ENCODE results near the gene ANKRD40.

Gene ANKRD40

DNA sequence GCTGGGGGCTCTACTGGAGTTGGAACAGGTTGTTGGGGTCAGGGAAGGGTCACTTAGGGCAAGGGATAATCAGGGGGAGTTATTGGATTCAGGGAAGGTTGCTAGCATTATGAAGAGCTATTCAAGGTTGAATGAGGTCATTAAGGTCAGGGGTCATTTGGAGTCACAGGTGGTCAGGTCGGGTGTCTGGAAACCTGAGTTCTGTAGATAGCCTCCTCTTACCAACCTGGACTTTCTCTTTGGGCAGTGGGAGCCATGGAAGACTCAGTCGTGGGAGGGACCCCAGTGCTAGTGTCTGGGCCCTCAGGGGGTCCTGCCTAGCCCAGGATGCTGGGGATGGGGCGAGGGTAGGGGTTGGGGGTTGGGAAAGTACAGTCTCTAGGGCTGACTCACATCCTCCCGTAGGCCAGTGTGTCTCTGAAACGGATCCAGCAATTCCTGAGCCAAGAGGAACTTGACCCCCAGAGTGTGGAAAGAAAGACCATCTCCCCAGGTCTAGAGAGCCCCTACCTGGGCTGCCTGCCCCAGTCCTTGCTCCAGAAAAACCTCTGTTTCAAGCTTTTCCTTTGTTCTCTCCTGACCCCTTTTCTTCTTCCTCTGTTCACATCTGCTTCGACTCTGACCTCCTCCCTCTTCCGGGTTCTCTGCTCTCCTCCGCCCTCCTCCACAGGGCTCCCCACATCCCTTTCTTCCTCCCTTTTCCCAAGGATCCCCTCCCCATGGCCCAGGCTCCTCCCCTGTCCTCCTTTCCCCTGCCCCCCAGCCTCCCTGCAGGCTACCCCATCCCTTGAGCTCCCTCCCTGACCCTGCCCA lies 39.5 kb downstream of the ANKRD40 start:
- no peak for DNase-seq

DNA sequence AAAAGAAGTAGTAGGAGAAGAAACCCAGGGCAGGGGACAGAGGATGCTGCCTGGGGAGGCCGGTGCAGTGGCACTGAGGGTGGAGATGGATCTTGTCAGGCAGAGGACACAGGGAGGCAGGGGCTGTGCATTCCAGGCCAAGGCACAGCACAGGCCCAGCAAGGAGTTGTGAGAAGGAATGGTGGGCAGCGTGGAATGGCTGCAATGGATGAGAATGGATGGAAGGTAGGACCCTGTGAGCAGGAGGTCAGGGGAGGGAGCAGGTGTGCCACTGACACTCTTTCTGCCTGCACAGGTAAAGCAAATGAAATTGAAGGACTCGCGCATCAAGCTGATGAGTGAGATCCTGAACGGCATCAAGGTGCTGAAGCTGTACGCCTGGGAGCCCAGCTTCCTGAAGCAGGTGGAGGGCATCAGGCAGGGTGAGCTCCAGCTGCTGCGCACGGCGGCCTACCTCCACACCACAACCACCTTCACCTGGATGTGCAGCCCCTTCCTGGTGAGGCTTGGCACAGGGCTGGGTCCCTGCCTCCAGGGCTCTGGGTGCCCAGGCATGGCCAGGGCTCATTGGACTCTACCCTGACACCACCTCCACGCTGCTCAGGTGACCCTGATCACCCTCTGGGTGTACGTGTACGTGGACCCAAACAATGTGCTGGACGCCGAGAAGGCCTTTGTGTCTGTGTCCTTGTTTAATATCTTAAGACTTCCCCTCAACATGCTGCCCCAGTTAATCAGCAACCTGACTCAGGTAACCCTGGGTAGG lies 40.3 kb downstream of the ANKRD40 start:
- DNase-seq, result no peak

DNA sequence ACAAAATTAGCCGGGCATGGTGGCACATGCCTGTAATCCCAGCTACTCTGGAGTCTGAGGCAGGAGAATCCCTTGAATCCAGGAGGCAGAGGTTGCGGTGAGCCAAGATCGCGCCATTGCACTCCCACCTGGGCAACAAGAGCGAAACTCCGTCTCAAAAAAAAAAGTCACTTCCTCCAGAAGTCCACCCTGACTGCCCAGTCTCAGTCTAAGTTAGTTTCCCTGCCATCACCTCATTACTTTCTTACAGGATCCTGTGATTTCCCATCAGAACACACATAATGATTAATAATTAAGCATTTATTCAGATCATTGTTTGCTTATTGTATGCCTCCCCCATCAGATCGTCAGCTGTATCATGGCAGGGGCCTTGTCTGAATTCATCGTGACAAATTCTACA lies 41.4 kb downstream of the ANKRD40 start:
- DNase-seq, result no peak

DNA sequence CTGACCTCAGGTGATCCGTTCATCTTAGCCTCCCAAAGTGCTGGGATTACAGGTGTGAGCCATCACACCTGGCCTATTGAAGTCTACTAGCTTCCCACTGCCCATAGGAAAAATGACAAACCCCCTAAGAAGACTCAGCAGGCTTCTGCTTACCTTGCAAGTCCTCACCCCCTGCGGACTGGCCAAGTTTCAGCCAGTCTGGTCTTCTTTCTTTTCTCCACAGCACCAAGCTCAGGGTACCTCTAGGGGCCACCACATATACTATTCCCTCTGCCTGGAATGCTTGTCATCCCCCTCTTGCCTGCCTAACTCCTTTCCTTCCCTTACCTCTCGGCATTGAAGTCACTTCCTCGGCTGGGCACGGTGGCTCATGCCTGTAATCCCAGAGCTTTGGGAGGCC lies 41.9 kb downstream of the ANKRD40 start:
- DNase-seq, result no peak

DNA sequence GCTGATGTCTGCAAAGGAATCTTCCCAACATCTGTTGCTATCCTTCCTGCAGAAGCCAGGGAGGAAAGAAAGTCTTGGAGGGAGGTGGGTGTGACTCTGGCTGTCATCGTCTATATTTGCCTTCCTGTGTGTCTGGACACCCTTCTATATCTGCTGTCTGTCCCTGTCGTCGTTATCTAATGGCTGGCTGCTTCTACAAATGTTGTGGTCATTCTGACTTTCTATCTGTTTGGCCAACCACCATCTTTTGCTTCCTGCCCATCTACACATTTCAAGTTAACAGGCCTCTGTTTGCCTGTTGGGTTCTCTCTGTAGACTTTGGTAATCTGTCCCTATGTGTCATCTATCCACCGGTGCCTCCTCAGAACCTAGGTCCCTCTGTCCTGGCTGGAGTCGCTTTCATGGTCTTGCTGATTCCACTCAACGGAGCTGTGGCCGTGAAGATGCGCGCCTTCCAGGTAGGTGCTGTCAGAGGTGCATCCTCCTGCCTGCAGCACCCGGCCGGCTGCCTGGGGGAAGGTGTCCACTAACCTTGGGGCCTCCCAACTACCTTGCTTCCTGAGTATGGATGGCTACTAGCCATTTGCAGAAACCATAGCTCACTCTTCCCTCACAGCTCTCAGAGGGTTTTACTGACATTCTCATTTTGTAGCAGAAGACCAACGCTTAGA lies 42.8 kb downstream of the ANKRD40 start:
- no peak for DNase-seq

DNA sequence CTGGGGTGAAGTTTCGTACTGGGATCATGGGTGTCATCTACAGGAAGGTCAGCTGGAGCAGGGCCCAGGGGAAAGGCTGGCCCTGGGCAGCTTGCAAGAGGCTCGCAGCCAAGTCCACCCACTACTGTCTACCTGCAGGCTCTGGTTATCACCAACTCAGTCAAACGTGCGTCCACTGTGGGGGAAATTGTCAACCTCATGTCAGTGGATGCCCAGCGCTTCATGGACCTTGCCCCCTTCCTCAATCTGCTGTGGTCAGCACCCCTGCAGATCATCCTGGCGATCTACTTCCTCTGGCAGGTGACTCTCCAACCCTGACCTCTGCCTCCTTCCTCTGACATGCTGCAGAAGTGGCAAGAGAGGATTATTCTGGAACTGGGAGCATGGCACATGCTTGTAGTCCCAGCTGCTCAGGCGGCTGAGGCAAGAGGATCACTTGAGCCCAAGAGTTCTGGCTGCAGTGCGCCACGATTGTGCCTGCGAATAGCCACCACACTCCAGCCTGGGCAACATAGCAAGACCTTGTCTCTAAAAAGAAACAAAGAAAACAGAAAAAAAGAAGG lies 43.8 kb downstream of the ANKRD40 start:
- no peak for DNase-seq

DNA sequence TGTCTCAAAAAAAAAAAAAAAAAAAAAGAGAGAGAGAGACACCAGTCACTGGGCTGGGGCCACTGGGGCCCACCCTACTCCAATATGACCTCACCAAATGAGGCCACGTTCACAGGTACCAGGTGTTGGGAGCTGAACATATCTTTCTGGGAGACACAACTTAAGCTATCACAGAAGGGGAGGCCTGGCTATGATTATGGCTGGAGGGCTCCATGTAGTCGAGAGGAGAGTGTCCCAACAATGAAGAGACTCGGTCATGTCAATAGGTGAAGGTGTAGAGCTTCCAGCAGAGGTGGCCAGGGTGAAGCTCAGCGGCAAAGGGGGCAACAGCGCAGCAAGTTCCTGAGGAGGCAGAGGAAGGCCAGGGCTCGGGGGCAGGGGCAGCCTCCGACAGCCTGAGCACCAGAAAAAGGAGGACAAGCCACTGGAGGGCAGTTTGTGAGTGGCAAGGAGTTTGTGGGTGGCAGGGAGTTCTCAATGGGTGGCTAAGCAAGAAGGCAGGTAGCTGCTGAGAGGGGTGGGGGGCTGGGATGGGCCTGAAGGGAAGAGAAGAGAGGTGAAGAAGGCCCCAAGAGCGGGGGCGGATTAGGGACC lies 45.0 kb downstream of the ANKRD40 start:
- no peak for DNase-seq

DNA sequence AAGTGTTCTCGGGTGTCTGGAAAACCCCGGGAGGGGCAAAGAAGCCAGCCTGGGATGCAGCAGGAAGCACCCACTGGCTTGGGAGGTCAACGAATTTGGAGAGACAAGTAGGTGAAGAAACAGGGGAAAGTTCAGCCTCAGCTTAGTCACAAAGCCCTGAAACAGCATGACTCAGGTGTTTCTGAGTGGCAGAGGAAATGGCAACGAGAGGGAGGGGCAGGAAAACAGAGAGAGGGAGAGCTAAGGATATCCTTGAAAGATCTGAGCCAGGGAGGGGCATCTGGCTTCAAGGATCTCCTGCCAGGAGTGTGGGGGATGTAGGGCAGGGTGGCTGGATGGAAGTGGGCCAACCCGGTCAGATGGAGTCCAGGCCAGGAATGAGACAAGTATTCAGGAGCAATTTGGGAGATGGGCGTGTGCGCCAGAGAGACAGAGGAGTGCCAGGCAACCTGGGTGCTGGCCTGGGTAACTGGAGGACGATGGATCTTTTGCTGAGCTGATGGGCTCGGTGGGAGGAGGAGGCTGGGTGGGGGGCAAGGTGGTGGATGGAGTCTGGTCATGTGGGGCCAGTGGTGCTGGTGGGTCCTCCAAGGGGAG lies 45.8 kb downstream of the ANKRD40 start:
- DNase-seq, result peak; percentile 64

DNA sequence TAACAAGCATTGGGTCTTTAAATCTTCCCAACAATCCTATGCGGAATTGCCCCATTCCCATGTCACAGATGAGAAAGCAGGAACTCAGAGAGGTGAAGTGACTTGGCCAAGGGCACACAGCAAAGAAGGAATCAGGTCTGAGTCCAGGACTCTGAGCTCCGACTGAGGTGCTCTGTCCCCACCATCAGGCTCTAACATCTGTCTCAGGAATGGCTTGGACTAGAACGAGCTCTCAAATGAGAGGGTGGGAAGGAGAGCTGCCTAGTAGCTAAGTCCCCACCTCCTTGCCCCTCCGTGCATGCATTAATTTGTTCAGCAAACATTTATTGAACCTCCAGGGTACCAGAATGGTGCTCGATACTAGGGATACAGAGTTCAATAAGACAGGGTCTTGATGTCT lies 46.4 kb downstream of the ANKRD40 start:
- no peak for DNase-seq

DNA sequence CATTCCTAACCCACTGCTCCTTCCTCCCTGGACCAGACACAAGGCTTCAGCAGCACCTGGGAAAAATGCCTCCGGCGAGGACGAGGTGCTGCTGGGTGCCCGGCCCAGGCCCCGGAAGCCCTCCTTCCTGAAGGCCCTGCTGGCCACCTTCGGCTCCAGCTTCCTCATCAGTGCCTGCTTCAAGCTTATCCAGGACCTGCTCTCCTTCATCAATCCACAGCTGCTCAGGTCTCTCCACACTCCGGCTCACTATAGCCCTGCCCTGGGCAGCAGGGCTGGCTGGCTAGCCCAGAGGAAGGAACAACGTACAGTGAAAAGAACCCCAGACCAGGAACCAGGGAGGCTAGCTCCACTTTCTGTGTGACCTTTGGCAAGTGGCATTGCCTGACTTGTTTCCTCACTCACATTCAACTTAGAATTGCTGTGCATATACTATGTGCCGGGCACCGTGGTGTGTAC lies 46.8 kb downstream of the ANKRD40 start:
- DNase-seq, result no peak

DNA sequence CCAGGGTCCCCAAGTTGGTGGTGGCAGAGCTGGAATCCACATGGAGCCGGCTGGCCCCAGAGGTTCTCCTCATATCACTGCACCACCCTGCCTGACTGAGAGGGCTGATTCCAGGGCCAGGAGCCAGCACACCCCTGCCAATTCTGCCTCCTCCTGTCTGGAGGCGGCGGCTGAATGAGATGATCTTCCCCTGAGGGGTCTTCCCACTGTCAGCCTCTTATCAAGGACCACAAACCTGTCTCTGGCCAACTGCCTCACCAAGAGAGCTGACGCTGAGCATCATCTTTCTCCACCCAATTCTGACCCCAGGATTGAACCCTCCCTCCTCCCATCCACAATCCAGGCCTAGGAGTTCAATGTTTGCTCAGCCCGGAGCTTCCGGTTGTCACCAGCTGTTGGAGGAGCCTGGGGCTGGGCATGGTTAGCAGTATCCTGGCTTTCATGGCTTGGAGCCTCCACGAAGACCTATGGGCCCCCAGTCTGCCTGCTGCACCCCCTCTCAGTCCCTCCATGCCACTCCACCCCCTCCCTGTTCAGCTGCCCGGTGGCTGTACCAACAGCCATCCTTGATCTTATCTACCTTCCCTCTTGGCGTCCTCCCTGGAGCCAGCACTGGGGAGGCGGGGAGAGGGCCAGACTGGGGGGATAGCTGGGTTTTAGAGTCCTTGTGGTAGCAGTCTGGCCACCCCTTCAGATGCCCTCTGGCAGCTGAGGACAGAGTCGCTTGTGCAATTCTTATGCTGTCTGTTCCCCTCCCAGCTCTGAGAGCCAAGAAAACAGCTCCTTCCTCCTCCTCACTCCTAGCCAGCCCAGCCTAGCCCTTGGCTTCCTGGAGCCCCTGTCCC lies 47.5 kb downstream of the ANKRD40 start:
- peak; percentile 35 for DNase-seq

DNA sequence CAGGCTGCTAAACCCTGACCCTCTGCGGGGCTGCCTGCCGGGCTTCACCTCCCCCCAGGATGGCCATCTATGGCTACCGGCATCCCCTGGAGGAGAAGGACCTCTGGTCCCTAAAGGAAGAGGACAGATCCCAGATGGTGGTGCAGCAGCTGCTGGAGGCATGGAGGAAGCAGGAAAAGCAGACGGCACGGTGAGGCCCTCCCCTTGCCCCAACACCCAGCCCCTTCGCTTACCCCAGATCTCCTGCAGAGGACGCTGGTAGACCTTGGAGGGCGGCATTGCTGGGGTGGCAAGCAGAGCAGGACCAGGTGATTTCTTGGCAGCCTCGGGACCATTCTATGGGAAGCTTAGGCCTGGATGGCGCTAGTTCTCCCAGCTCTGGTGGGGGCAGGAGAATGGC lies 48.5 kb downstream of the ANKRD40 start:
- no peak for DNase-seq

DNA sequence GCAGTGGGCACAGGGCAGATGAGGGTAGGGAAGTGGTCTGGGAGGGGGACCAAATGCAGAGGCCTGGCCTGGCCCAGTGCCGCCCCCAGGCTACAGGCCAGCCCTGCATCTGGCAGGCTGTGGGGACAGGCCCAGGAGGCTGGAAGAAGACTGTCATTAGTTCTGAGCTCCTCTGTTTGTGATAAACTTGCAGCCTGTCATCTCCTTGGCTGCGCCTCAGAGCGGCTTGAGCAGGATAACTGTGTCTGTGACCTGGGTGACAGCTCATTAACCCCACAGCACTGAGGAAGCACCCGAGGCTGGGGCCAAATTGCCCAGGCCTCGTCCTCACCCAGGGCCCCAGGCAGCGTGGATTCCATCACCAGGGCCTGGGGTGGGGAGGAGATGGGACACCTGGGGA lies 49.1 kb downstream of the ANKRD40 start:
- DNase-seq, result no peak

DNA sequence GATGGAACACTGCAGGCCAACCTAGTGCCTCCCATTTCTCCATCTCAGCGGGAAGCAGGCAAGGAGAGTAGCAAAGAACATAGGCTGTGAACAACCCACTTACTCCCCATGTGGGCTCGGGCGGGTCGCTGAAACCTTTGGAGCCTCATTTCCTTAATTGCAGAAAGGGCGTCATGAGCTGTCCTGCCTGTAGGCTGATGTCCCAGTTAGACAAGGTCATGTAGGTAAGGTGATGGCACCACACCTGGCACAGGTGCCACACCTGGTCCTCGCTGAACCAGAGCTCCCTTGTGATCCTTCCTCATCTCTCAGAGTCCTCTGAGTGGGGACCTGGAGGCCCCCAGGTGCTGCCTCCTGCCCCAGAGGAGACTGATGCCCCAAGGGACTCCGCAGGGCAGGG lies 50.1 kb downstream of the ANKRD40 start:
- no peak for DNase-seq

DNA sequence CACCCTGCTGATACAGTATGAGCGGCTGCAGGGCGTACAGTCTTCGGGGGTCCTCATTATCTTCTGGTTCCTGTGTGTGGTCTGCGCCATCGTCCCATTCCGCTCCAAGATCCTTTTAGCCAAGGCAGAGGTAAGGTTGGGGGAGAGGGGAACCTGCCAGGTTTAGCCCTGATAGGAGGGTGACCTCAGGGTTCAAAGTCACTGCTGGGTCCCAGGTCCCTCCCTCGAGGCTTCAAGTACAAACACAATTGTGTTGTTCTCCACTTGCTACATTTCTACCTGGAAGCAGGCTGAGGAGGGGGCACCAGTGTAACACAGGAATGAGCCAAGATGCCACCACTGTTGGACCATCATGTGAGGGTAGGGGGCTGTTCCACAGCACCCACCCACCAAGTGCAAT lies 50.7 kb downstream of the ANKRD40 start:
- DNase-seq, result no peak

DNA sequence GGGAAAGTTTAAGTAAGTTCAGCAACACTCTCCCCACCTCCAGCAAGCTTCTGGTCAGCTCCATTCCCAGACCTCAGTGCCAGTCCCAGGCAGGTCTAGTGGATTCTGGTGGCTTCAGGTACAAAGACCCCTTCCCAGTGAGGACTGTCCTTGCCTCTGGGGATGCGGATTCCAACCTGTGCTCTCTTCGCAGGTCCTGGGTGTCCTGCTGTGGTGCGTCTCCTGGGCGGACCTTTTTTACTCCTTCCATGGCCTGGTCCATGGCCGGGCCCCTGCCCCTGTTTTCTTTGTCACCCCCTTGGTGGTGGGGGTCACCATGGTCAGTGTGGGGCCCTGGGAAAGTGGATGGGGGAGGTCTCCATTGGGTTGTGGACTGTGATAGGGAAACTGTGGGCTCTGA lies 51.2 kb downstream of the ANKRD40 start:
- no peak for DNase-seq

DNA sequence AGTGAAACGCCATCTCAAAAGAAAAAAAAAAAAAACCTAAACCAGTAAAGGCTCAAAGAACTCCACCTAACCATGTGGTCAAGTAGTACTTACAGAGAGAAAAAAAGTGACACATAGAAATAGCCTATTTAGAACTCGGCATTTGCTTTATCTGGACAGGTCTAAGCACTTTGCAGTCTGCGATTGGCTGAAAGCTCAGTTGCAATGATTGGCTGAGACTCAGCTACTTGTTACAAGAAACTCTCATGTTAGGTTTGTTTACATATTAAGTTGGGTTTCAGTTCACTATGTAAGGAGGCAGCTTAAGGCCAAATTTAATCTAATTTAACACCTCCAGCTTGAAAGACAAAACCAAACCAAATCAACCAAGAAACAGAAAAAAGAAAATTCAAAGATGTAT lies 54.0 kb downstream of the ANKRD40 start:
- DNase-seq, result no peak

DNA sequence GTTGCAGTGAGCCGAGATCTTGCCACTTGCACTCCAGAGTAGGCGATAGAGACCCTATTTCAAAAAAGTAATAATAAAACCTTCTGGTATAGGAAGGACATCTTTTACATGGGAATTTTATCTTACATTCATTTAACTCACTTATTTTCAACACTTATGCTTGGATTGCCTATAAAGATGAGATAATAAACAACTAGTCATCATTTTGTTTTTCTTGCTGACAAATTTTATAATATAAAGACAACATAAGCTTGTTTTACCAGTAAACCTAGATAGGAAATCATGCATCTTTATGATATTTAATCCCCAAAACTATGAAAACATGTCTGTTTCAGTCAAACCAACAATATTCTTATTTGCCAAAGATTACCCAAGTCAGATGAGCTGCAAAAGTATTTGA lies 56.1 kb downstream of the ANKRD40 start:
- DNase-seq, result no peak

DNA sequence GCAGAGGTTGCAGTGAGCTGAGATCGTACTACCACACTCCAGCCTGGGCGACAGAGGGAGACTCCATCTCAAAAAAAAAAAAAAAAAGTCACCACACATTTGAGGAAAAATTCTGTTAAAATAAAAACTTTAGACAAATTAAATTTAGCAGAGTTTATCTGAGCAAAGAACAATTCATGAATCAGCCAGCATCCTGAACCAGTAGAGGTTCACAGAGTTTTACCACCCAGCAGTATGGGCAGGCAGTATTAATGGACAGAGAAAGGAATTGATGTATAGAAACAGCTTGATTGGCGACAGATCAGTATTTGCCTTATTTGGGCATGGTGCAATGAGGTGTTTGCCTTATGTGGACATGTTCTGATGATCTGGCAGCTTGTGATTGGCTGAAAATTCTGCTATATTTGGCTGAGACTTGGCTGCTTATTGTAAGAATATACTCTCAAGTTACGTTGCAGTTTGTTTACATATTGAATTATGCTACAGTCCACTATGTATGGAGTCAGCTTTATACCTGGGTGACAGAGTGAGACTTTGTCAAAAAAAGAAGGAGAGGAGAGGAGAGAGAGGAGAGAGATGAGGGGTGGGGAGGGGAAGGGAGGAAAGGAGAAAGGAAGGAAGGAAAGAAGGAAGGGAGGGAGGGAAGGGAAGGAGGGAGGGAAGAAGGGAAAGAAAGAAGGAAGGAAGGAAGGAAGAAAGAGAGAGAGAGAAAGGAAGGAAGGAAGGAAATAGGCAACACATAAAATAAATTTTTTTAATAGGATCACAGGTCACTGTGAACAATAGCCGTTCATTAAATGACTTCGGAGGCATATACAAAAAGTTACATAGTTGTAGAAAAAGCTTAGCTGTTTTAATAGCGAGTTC lies 58.4 kb downstream of the ANKRD40 start:
- no peak for DNase-seq

DNA sequence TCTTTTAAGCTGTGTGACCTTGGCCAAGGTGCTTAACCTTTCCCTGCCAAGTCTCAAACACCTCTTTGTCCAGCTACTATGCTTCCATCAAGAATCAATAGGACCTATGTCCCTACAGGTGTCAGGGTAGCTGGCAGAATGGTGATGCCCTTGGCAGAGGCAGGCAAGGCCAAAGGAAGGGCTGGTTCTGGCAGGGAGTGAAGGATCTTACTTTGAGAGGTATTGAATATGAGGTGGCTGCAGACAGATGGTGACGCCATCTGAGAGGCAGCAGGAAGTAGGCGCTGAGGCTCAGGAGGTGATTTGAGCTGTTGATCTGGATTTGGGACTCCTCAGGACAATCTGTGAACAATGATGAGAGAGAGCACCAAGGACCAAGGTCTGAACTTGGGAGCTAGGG lies 60.5 kb downstream of the ANKRD40 start:
- DNase-seq, result no peak

Data from DMS153 (cell line).